ENCODE data around the gene LZTS2.

GRCh38 chr10:101028446-101029337 is 29.1 kb downstream of the LZTS2 start:
- TF ChIP-seq CTCF (conservative IDR thresholded peaks at IDR 0.05) (no peak), ZFX (IDR thresholded peaks at IDR 0.05) (no peak)
